PC-3 (cell line): Measurements from ENCODE around the gene NOS2.

Experiments used
- CTCF ChIP-seq: fragments of 300-600 bp; sonication (generic); conservative IDR thresholded peaks from 2 replicates; pipeline ENCODE4 v1.5.1; 2017; ENCODE audit warnings: antibody characterized with exemption, low read depth, mild to moderate bottlenecking, low read length
- EZH2 ChIP-seq: fragments of 300-600 bp; sonication (generic); IDR thresholded peaks from one replicate; pipeline ENCODE4 v1.6.1; 2017; ENCODE audit warnings: antibody characterized with exemption, mild to moderate bottlenecking, low read length; ENCODE audit not compliant: unreplicated experiment

- TF ChIP-seq CTCF (no peak), EZH2 (no peak)
These were observed 16.6 kb upstream of the NOS2 start for GRCh38 chr17:27816946-27817345.
